CD4-positive, alpha-beta T cell treated with Interleukin-15 for 1 hour (primary cell): Measurements from ENCODE around the gene SRSF1.

Experiments used
- DNase-seq: peaks from one replicate; pipeline ENCODE4 v3.0.0-alpha.2; 2020

The SRSF1 gene

DNA sequence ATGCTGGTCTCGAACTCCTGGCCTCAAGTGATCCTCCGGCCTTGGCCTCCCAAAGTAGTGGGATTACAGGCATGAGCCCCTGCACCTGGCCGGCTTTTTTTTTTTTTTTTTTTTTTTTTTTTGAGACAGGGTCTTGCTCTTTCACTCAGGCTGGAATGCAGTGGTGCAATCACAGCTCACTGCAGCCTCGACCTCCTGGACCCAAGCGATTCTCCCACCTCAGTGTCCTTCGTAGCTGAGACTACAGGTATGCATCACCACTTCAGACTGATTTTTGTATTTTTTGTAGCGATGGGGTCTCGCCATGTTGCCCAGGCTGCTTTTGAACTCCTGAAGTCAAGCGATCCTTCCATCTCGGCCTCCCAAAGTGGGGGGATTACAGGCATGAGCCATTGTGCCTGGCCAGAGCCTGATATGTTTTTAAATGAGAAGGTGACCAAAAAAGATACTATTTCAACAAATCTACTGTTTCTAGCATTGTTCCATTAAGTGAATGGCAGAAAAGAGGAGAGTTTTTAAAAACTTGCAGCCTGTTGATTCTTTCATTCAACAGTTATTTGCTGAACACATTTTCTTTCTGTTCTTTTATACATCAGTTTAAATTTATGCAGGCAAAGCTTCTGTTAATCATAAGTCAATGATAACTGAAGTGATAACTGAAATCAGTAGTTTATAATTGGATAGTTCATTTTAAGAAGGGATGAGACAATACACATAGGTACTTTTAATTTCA, 3.2 kb upstream of the SRSF1 start:
- no peak for DNase-seq

DNA sequence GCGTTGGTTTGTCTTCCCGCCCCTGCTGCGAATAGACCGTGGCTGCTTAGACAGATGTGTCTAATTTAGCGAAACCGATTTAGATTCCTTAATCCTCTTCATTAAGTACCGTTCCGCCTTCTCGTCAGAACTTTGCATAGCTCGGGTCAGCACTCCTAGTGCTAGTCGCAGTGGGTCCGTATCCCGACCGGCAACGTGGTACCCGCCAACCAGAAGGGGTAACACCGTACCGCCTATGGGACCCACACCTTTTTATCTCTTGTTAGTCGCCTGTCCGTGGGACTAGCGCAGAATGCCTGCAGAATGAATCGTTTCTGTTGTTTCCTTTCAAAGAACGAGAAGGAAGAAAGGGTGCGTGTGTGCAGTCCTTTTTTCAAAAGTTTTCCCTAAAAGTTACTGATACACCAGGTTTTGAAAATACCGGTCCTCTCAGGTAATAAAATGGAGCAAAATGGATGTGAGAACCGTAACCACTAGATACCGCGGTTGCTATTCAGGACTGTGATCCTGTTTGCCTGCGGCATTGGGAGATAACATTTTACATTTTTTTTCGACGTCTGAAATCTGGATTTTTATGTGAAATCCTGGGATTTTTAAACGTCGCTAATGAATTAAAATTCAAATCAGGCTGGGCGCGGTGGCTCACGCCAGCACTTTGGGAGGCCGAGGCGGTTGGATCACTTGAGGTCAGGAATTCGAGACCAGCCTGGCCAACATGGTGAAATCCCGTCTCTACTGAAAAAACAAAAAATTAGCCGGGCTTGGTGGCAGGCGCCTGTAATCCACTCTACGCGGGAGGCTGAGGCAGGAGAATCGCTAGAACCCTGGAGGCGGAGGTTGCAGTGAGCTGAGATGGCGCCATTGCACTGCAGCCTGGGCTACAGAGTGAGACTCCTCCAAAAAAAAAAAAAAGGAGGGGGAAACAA, 998 bp upstream of the SRSF1 start:
- DNase-seq: no peak

DNA sequence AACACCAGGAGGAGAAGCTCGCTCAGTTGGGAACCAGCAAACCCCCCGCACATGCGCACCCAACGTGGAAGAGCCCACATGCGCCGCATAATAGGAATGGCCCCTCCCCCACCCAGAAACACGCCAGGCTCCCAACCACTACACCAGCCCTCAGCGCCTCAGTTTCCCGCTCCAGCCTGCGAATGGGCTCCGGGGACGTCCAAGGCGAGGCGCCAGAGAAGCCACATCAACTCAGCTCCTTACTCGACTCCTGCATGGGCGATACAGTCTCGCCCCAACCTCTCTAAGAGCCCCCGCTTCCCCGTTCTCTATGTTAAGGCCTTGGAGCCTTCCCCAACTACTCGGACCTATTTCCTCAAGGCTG, 504 bp downstream of the SRSF1 start:
- peak; percentile 66 for DNase-seq

DNA sequence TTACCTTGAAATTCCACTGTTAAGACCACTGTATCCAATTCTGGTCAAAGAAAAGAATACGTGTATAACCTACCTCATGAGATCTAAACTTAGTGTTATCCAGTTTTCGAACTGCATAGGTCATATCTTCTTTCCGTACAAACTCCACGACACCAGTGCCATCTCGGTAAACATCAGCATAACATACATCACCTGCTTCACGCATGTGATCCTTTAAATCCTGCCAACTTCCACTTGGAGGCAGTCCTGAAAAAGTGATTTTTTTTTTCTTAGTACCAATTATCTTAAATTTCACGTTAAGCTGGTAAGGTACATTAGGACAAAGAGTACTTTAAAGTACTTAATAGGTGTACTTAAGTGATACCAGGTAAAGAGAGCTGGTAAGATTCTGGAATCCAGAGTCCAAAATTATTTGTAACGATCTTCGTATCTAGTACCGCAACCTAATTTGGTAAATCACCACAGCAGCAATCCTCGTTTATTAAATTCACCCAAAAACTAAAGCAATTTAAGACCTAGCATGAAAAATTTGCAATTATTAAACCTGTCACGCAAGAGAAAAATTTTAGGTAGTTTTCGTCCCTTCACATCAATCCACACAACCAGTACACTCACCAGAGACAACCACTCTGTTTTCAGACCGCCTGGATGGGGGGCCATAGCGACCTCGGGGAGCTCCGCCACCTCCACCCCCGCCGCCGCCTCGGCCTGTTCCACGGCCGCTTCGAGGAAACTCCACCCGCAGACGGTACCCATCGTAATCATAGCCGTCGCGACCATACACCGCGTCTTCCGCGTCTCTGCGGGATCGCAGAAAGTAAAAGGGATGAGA, 1.1 kb downstream of the SRSF1 start:
- DNase-seq: no peak

DNA sequence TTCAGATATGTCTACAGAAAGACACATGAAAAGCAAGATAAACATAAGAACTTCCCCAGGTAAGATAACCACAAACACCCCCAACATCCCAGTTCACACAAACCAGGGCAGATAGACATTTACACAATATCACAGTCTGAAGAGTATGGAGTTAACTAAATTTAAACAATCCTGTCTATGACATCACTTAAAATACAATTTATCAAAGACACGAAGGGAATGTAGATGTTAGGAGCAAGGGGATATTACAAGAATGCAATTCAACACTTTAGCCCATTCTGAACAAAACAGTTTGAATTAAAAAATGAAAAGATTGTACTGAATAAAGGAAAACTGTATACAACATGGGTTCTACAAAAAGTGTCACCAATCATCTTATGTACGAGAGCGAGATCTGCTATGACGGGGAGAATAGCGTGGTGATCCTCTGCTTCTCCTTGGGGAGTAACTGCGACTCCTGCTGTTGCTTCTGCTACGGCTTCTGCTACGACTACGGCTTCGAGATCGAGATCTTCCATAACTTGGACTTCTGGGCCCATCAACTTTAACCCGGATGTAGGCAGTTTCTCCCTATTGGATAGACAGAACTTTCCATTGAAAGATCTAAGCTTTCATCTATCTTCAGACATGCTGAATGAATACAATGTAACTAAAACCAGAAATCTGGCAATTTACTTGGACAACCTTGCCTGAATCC, 1.9 kb downstream of the SRSF1 start:
- no peak for DNase-seq

DNA sequence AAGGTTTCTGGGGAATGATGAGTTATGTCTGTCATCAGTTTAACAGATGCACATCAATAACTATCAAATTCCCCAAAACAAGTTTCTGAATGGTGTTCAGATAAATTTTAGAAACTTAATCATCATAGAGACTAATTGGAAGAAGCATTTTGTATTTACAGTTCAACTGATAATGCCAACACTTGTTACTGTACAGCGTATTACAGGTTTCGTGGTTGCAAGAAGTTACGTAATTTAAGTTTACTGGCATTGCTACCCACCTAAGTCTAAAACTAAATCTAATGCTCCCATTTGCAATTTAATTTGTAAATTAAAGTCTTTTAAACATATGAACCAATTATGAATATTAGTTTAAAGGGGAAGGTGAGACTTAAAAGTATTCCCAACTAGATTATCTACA, 3.0 kb downstream of the SRSF1 start:
- no peak for DNase-seq

DNA sequence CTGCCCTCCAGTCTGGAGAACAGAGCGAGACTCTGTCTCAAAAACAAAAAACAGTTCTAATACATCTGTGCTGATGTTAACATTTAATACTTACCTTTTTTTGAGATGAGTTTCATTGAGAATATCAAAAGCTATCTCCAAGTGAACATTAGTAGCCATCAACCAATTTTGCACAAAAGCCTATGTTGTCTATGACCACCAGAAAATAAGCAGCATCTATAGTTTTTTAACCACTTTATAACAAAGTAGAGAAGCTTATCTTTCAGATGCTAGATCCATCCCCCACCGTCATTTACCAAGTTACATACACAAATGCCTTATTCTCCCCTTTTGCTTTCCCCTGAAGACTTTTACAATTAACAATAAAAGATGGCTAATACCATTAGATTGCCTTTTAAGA, 4.1 kb downstream of the SRSF1 start:
- no peak for DNase-seq

DNA sequence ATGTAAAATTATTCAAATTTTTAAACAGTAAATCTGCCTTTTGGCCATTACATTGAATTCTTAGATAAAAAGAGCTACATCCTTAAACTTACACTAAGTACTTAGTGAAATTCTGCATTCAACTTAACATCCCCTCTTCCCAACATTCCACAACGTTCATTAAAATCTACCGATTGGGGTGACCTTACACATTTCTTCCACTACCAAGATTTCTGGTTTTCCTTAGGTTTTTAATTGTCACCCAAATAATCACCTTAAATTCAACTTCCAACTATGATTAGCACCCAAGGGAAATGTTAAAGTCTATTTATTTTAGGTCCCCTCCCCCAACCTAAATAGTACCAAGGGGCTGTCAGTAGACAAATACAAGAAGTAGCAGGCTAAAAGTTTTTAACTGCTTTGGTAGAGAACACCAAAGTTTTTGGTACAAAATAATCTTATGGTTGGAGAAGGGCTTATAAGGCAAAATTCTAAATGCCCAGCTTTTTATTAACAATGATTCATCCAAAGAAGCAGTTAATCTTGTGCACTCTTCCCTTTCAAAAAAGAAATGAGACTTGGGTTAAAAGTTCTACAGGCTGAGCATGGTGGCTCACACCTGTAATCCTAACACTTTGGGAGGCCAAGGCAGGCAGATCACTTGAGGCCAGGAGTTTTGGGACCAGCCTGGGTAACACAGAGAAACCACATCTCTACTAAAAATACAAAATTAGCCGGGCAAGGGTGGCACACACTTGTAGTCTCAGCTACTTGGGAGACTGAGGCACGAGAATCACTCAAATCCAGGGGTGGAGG, 4.7 kb downstream of the SRSF1 start:
- no peak for DNase-seq

DNA sequence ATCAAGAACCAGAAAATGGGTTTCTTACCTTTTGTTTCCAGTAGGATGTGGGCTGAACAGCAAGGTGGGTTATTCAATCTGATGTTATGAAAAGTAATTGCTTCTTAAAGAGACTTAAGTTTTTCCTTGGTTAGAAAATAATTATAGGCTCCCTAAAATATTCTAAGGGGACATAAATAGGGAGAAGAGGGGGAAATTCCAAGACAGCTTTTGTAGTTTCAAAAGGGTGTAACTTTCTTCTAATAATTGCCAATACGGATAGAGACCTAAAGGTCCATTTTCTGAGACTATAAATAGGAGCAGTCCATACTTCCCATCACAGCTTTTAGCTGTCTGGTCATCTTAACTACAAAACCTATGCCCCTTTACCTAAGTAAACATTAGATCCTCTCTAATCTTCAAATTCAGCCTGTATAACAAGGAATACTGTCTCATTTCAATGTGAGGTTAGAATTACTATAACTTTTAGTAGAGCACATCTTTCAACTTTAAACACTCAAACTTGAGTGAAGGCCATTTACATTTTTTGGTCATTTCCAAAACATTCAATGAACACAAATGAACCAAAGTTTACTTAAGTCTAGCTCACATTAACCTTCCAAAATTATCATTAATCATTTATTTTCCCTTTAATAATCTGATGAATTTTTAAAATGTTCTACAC, 5.5 kb downstream of the SRSF1 start:
- no peak for DNase-seq

DNA sequence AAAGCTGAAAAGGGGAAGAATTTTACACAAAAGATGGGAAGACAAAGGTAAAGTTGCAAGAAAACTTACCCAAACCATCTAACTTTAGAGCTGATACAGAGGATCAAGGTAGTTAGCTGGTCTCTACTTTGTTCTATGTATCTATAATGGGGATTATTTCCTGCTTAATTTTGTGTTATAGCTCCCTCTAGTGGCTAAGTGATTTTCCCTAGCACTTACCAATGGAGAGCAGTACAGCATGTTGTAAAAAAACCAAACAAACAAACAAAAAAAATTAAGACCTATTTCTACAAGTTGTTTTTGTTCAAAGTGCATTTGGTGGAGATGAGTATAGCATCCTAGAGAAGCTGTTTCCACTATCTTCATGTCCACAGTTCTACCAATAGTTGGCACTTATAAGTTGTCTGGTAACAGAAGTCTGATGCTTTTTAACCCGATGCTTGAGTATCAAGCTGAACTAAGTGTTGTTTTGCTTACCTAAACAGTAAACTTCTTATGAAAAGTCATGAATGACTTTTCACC, 7.5 kb downstream of the SRSF1 start:
- no peak for DNase-seq

DNA sequence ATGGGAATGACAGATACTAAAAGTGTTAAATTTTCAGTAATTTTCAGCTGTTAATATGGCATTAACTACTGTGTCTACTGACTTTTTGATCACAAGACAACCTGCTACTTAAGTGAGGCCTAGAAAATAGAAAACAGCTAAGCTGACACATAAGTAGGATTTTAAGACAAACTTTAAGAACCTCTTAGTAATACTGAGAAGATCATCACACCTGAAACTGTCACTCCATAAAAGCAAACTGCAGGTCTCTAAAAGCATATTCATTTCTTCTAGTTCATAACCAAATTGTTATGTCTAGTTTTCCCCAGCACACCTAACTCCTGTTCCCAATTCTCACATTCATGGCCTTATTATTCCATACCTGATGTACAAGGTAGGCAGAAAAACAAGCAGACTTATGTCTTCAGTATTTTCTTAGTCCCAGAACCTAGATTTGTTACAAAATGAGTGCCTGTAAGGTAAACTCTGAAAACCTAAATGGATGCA, 8.0 kb downstream of the SRSF1 start:
- no peak for DNase-seq

DNA sequence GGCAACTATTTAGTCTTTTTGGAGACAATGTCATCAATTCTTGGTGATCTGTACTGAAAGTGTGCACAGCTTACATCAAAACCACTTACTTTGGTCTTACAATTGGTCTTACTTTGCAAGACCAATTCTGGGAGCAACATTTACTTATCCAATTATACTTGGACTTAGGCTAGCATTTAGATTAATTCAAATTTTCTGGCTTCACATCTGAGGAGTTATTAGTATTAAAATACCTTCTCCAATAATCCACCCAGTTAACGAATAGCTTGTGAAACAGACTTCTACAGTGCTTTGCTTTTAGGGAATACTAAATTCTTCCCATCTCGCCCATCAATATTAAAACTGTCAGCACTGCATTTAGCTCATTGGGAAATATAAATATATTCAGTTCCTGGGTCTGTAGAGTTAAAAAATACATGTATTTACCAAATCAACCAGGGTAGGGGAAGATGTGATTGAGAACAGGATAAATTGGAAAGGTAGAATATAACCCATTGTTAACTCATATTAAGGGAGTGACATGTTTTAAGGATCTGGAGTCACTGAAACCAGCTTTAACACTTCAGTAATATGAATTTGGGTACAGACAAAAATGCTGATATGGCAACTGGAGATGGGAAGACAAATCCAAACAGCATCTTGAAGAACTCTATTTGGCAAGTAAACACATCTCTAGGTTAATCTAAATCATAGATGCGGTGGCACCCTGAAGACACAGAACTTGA, 9.8 kb downstream of the SRSF1 start:
- DNase-seq: no peak

DNA sequence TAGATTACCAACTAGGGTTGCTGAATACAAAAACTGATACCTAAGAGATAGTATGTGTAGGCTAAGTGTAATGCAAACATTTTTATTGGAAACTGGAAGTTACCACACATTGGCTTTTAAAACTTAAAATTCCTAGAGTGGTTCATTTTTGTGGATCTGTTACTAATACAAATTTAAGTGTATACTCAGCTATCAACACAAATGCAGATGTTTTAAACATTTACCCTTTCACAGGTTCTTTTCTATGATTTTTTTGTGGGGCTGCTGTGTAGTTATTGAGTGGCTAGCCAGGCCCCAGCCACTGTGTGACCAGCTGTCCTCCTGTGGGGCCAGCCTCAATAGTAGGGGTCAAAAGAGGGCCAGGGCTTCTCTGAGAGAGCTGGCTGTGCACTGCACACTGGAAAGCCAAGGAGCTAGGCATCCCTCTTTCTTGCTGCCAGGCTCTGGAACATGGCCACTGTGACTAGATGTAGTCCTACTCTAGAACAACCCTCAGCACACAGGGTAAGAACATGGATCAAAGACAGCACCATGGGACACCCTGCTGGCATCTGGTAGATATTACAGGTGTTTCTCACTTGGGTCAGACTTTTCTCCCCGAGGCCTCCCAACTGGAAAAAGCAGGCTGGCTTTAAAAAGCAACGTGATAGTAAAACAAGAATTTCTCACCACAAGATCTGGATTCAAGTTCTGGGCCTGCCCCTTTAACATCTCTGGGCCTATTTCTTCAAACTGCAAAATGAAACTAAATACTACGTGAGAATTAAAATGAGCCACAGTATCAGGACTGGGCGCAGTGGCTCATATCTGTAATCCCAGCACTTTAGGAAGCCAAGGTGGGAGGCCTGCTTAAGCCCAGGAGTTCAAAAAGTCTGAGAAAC, 11.7 kb downstream of the SRSF1 start:
- peak; percentile 68 for DNase-seq

DNA sequence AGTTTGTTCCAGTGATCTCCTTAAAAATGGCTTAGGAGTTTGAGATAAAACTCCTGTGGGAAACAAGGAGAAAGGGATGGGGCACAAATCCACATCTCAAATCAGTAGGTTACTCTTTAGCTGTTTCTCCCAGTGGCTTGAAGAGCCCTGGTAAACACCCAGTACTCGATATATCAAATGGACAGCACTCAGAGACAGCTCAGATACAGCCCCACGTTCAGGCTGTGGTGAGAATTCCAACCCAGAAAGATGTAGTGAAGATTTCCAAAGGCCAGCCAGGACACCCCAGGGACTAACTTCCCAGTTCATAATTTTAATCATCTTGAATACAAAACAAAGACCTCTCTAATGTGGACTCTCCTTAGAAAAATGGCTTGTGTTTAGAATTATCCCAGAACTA, 12.6 kb downstream of the SRSF1 start:
- no peak for DNase-seq

DNA sequence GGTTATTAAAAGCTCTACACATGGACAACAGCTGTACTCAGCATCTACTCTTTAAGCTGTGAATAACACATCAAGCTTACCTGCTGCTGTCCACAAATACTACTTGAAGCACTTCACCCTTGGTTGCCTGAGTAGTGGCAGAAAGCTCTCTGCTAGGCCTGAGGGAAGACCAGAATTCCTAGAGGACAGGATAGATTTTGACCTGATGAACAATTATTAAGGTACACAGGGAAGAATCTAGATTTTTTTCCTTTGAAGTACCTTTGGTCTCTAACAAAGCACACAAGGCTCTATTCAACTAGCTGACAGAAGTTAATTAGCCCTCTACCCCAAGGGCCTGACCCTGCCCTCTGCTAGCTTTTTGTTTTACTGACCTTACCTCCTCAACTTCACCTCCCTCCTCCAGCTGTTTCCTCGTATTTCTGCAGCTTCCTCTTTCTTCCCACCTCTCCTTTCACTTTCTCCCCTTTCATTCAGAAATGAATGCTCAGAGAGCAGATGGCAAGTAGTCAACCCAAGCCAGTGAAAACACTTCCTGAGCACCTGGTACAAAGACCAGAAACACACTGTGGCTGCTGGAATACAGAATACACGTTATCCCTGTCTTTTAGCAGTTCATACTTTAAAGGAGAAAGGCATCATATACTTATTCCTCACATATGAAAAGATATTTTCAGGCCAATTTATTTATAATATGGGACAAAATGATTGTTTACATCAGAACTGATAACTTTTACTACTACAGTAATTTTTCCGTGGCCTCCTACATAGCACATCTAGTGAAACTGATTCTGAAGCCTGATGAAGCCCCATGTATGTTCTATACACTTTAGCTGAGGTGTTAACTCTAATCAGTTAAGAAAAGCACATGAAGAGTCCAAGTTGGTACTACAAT, 13.3 kb downstream of the SRSF1 start:
- no peak for DNase-seq

DNA sequence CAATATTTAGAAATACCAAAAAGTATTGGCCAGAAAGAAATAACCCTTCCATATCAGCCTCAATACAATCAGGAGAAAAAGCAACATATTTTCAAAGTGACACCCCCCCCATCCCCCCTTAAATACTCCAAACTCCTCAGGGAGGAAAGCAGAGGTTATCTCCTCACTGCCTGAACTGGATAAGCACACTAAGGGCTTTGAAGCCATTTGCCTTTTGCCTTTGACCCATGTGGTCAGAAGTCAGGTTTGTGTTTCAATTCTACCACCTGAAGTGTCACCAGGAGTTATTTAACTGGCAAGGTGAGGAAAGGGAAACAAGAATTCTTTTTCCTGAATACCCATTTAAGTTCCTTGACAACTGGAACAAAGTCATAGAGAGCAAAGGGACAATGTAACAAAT, 15.5 kb downstream of the SRSF1 start:
- DNase-seq: no peak

DNA sequence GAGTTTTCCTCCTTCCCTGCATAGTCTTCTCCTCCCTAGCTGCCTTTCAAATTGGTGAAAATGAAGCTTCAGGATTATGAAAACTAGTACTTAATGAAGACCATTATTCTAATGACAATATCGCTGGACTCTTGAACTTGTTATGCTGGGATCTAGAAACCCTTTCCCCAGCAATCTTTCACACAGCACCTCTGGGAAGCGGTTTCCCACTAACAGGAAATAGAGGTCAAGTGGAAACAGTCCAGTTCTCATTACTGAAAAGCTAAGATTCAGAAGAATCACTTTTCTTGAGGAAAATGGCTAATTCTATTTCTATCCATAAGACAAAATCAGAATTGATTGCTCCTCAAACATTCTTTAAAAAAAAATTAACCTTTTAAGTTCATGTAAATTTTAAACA, 17.0 kb downstream of the SRSF1 start:
- DNase-seq: no peak
